Endothelial cell of umbilical vein (primary cell): Measurements from ENCODE around the gene ARHGAP15. TPM values are rescaled to one million over a fixed set of nuclear protein-coding genes. Genes with fewer than 3 reads are reported as not detected.

Source experiments
- BruUV-seq: library from RNA; stranded (reverse); fragments of 400-500 nt; replicated peaks from 2 replicates; lab custom pipeline; 2021; lab: Mats Ljungman, UMichigan
- CTCF ChIA-PET: fragments of 300-600, 350-600 bp; sonication (Branson Sonifier 250); formaldehyde crosslinking; loops from one replicate; lab custom pipeline; 2021; ENCODE audit warnings: antibody characterized with exemption, inconsistent platforms; lab: Charles Lee
- POLR2A ChIA-PET: fragments of 300-600, 350-600 bp; sonication (Branson Sonifier 250); formaldehyde crosslinking; loops from one replicate; lab custom pipeline; 2021; ENCODE audit warnings: antibody characterized with exemption, inconsistent platforms; lab: Charles Lee
- DNase-seq: peaks from one replicate; pipeline ENCODE4 v3.0.0-alpha.2; 2011; ENCODE audit warnings: low read depth, low spot score
- FAIRE-seq: peaks from 2 replicates; lab custom pipeline; 2011; peaks lifted over from hg19 to GRCh38; lab: Jason Lieb, UNC
- H2AFZ ChIP-seq: 2 replicates; pipeline ENCODE4 v1.6.0; 2012; ENCODE audit warnings: low read depth, low read length, control low read depth, inconsistent platforms
- H3K27ac ChIP-seq: 2 replicates; pipeline ENCODE4 v1.5.1; 2011; ENCODE audit warnings: low read depth, mild to moderate bottlenecking, control low read depth, low read length, moderate library complexity; ENCODE audit not compliant: insufficient read depth
- H3K27me3 ChIP-seq, 2 experiments: 2 replicates each; pipeline versions ENCODE4 v1.6.0 to v1.6.1; 2011; ENCODE audit warnings: low read length in 2 of 2, mixed read lengths in 1 of 2; ENCODE audit not compliant: control insufficient read depth in 2 of 2, insufficient read depth in 2 of 2
- H3K36me3 ChIP-seq, 2 experiments: 2 replicates in 1 of 2; 3 replicates in 1 of 2; pipeline ENCODE4 v1.5.1; 2011; ENCODE audit warnings: low read length in 2 of 2, mild to moderate bottlenecking in 1 of 2, moderate library complexity in 1 of 2; ENCODE audit not compliant: control insufficient read depth in 2 of 2, insufficient read depth in 2 of 2; ENCODE audit errors: extremely low read depth in 1 of 2
- H3K4me1 ChIP-seq: 3 replicates; pipeline ENCODE4 v1.5.1; 2011; ENCODE audit warnings: mild to moderate bottlenecking, low read length; ENCODE audit not compliant: control insufficient read depth, insufficient read depth; ENCODE audit errors: extremely low read depth
- H3K4me2 ChIP-seq: 2 replicates; pipeline ENCODE4 v1.6.1; 2011; ENCODE audit warnings: low read length, control low read depth, mixed read lengths; ENCODE audit not compliant: insufficient read depth
- H3K4me3 ChIP-seq, 3 experiments: fragments of 200-600 bp in 1 of 3; sonication (generic), shearing (Covaris generic) in 1 of 3; replicated peaks in 1 of 3; 2 replicates each; pipeline ENCODE4 v1.5.1; 2011 to 2016; ENCODE audit warnings: control low read depth in 3 of 3, low read length in 3 of 3, mild to moderate bottlenecking in 2 of 3, inconsistent platforms in 1 of 3, low read depth in 1 of 3, moderate library complexity in 1 of 3; ENCODE audit not compliant: insufficient read depth in 1 of 3
- H3K79me2 ChIP-seq: 2 replicates; pipeline ENCODE4 v1.6.0; 2012; ENCODE audit warnings: low read length, inconsistent platforms; ENCODE audit not compliant: control insufficient read depth, insufficient read depth
- H3K9ac ChIP-seq: replicated peaks from 2 replicates; pipeline ENCODE3; 2011; ENCODE audit warnings: low read length, control low read depth; ENCODE audit not compliant: insufficient read depth; ENCODE audit errors: extremely low read depth
- H3K9me1 ChIP-seq: replicated peaks from 3 replicates; pipeline ENCODE4 v1.6.0; 2011; ENCODE audit warnings: mild to moderate bottlenecking, low read length; ENCODE audit not compliant: control insufficient read depth, insufficient read depth; ENCODE audit errors: extremely low read depth
- H3K9me3 ChIP-seq: replicated peaks from 2 replicates; pipeline ENCODE4 v1.5.1; 2012; ENCODE audit warnings: low read length, inconsistent platforms; ENCODE audit not compliant: control insufficient read depth, insufficient read depth
- H4K20me1 ChIP-seq: replicated peaks from 2 replicates; pipeline ENCODE3; 2011; ENCODE audit warnings: mild to moderate bottlenecking, low read length; ENCODE audit not compliant: control insufficient read depth, insufficient read depth; ENCODE audit errors: extremely low read depth
- CTCF ChIP-seq, 2 donors: IDR thresholded peaks; 1 replicate in 1 of 2; 2 replicates in 1 of 2; pipeline ENCODE4 v1.5.1; 2011; ENCODE audit warnings: low read length in 2 of 2, mild to moderate bottlenecking in 2 of 2, moderate library complexity in 2 of 2, control low read depth in 1 of 2, inconsistent platforms in 1 of 2, low read depth in 1 of 2; ENCODE audit not compliant: insufficient read depth in 1 of 2; ENCODE audit errors: extremely low read depth in 1 of 2
- EZH2 ChIP-seq: IDR thresholded peaks from 2 replicates; pipeline ENCODE4 v1.6.1; 2012; ENCODE audit warnings: borderline replicate concordance, low read depth, mild to moderate bottlenecking, moderate library complexity, low read length, inconsistent platforms; ENCODE audit not compliant: severe bottlenecking
- FOS ChIP-seq: IDR thresholded peaks from 2 replicates; pipeline ENCODE4 v1.6.1; 2011; ENCODE audit warnings: mild to moderate bottlenecking, low read length, moderate library complexity, borderline replicate concordance; ENCODE audit not compliant: insufficient read depth
- GATA2 ChIP-seq: IDR thresholded peaks from 2 replicates; pipeline ENCODE4 v1.7.0; 2011; ENCODE audit warnings: low read depth, mild to moderate bottlenecking, moderate library complexity, mixed read lengths, low read length; ENCODE audit not compliant: insufficient read length, insufficient read depth
- JUN ChIP-seq: IDR thresholded peaks from 2 replicates; pipeline ENCODE4 v1.6.1; 2011; ENCODE audit warnings: borderline replicate concordance, low read depth; ENCODE audit not compliant: insufficient read length, insufficient read depth
- MAX ChIP-seq: IDR thresholded peaks from 2 replicates; pipeline ENCODE4 v1.6.1; 2011; ENCODE audit not compliant: insufficient read depth, insufficient read length
- MYC ChIP-seq: IDR thresholded peaks from one replicate; pipeline ENCODE4 v1.6.1; 2011; ENCODE audit warnings: mild to moderate bottlenecking, low read depth, low read length
- POLR2A ChIP-seq: IDR thresholded peaks from 2 replicates; pipeline ENCODE4 v1.6.1; 2012; ENCODE audit warnings: low read depth, mild to moderate bottlenecking, control low read depth, low read length
- POLR2AphosphoS5 ChIP-seq: IDR thresholded peaks from 2 replicates; pipeline ENCODE4 v1.6.1; 2012; ENCODE audit warnings: low read depth, mild to moderate bottlenecking, control low read depth, low read length, moderate library complexity; ENCODE audit not compliant: insufficient read depth
- dilution Hi-C: fragments of 300-500 bp; cut with MboI; formaldehyde crosslinking; loops from one replicate; pipeline ENCODE4 v1.15.0; 2019; ENCODE audit warnings: low sequenced_read_pairs; ENCODE audit not compliant: extremely low pct_ligation_motif_present
- intact Hi-C: fragments of 100-400 bp; cut with micrococcal nuclease; formaldehyde crosslinking; loops from one replicate; pipeline ENCODE4 v1.10.0; 2022
- polyA plus RNA-seq, 4 experiments: library from polyadenylated mRNA; depleted of rRNA in 3 of 4; stranded (reverse) in 3 of 4; unstranded in 1 of 4; fragments of >200 nt; gene quantifications; 2 replicates each; pipeline versions ENCODE4 v1.2.1 to v1.2.3, GENCODE V29; 2011 to 2012; ENCODE audit warnings: missing spikeins in 1 of 4
- total RNA-seq: library from RNA; stranded (reverse); gene quantifications from 2 replicates; pipeline ENCODE4 v1.2.3, GENCODE V29; 2021

ARHGAP15 gene
- total and polyA plus RNA-seq, 2 donors (not counting 3 experiments of a cell fraction or from before 2014, with no cell fraction given) = not detected

- DNase-seq = no peak
- Histone ChIP-seq H3K27me3 (no peaks in the 10 kb centered on the region), H3K4me3 (no peak overlapping the region), H3K9me1 (no peaks in the 10 kb centered on the region), H3K79me2 (no peaks in the 10 kb centered on the region), H3K36me3 (no peaks in the 10 kb centered on the region), H3K9ac (no peak overlapping the region), H4K20me1 (no peaks in the 10 kb centered on the region), H3K9me3 (no peaks in the 10 kb centered on the region), H2AFZ (no peak overlapping the region), H3K4me2 (no peak overlapping the region), H3K27ac (no peak overlapping the region), H3K4me1 (no peaks in the 10 kb centered on the region)
- no TSS peak for BruUV-seq
- dilution Hi-C loops (no loop called here), intact Hi-C loops (no loop called here)
- ChIA-PET CTCF (interaction anchor here (1.3 kb wide), 1 partner anchor 50 kb away, joined by 5 read pairs; no protein-coding TSS in a partner anchor), POLR2A (no interaction called here)
- FAIRE-seq = no peak
- TF ChIP-seq POLR2AphosphoS5 = no peak
- no peak for TF ChIP-seq GATA2
- no peak for TF ChIP-seq JUN
- TF ChIP-seq FOS = no peak
- TF ChIP-seq MAX = no peak
- no peak for TF ChIP-seq MYC
- no peak for TF ChIP-seq CTCF (IDR thresholded peaks at IDR 0.05; ENCODE audit: extremely low read depth in 1 of 2, insufficient read depth in 1 of 2, low read depth in 1 of 2, low read length in 2 of 2)
- TF ChIP-seq EZH2 = no peak
- no peak for TF ChIP-seq POLR2A
These were observed 204.6 kb downstream of the ARHGAP15 start for GRCh38 chr2:143333847-143334246.
